ENCODE measurements around the gene USP37.
A peak's percentile ranks its signal among the peaks of the same experiment; 100 is the strongest.

Gene USP37

DNA sequence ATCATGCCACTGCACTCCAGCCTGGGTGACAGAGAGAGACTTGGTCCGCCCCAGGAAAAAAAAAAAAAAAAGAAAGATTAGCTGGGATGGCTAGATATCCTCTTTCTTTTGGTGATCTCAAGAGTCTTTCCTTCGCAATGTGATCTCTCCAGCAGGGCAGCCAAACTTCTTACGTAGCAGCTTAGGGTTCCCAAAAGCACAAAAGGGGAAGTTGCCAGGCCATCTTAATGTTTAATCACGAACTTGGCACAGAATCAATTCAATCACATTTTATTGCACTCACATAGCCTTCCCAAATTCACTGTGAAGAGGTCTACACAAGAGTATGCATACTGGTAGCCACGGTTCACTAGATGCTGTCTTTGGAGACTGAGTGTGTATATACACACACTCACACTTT lies 96.2 kb downstream of the USP37 start:
- Histone ChIP-seq H2AFZ (ENCODE audit: low read depth, low read length) (no peak overlapping the region), H3K9ac (ENCODE audit: low read length) (no peak overlapping the region), H3K9me3 (ENCODE audit: insufficient read depth, low read length) (no peaks in the 10 kb centered on the region), H3K27me3 (ENCODE audit: low read depth, low read length) (no peaks in the 10 kb centered on the region), H3K36me3 (replicated peaks; ENCODE audit: low read depth, low read length) (peaks cover 17% of the 10 kb centered on the region), H3K4me2 (ENCODE audit: low read length) (no peak overlapping the region), H3K4me3 (ENCODE audit: low read length) (no peak overlapping the region), H3K27ac (ENCODE audit: low read length) (no peak overlapping the region), H3K79me2 (ENCODE audit: low read length) (no peaks in the 10 kb centered on the region), H3K4me1 (ENCODE audit: low read length) (no peaks in the 10 kb centered on the region), H4K20me1 (ENCODE audit: insufficient read depth, low read length) (no peaks in the 10 kb centered on the region)
- TF ChIP-seq EZH2phosphoT487 (IDR thresholded peaks at IDR 0.05; ENCODE audit: low read depth) (no peak), CTCF (IDR thresholded peaks at IDR 0.05; ENCODE audit: low read depth, low read length) (no peak)

DNA sequence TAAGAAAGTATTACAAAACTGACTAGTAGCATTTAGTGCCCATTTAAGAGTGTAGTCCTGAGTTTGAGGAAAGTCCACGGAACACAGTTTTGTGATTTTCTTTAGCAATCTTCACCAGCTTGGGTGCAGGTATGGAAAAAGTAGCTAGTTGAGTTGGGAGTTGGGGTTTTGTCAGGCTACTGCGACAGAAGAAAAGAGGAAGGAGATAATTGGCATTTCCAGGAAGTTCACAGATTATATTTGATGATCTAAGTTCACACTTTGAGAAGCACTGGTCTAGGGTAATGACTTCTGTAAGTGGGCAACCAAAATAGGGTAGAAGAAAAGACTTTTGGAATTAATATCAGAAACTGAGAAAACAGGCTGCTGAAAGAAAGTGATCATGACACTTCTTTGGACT lies 97.1 kb downstream of the USP37 start:
- Histone ChIP-seq H3K27me3 (ENCODE audit: low read depth, low read length) (no peaks in the 10 kb centered on the region), H2AFZ (ENCODE audit: low read depth, low read length) (no peak overlapping the region), H3K4me2 (ENCODE audit: low read length) (no peak overlapping the region), H3K4me1 (ENCODE audit: low read length) (no peaks in the 10 kb centered on the region), H3K27ac (ENCODE audit: low read length) (no peak overlapping the region), H3K9me3 (ENCODE audit: insufficient read depth, low read length) (no peaks in the 10 kb centered on the region), H3K36me3 (replicated peaks; ENCODE audit: low read depth, low read length) (peaks cover 17% of the 10 kb centered on the region), H3K4me3 (ENCODE audit: low read length) (no peak overlapping the region), H3K9ac (ENCODE audit: low read length) (no peak overlapping the region), H4K20me1 (ENCODE audit: insufficient read depth, low read length) (no peaks in the 10 kb centered on the region), H3K79me2 (ENCODE audit: low read length) (no peaks in the 10 kb centered on the region)
- TF ChIP-seq CTCF (IDR thresholded peaks at IDR 0.05; ENCODE audit: low read depth, low read length) (no peak), EZH2phosphoT487 (IDR thresholded peaks at IDR 0.05; ENCODE audit: low read depth) (no peak)

DNA sequence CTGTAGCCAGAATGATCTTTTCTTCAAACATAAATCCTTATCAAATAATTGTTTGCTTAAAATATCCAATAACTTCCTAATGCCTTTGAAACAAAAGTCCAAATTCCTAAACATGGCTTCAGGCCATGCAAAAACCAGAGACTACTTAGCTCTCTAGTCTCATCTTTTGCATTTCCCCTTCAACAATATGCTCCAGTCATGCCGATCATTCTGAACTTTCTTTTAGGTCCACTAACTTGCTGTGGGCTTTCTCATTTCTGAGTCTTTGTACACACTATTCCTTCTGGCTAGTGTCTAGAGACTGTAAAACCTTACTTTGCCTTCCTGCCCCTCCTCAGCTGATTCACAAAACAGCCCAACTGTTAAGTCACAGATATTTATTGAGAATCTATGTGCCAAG lies 97.7 kb downstream of the USP37 start:
- Histone ChIP-seq H3K27me3 (ENCODE audit: low read depth, low read length) (no peaks in the 10 kb centered on the region), H3K27ac (ENCODE audit: low read length) (no peak overlapping the region), H3K4me3 (ENCODE audit: low read length) (no peak overlapping the region), H3K9me3 (ENCODE audit: insufficient read depth, low read length) (no peaks in the 10 kb centered on the region), H3K36me3 (replicated peaks; ENCODE audit: low read depth, low read length) (peaks cover 17% of the 10 kb centered on the region), H3K9ac (ENCODE audit: low read length) (no peak overlapping the region), H3K4me2 (ENCODE audit: low read length) (no peak overlapping the region), H3K4me1 (ENCODE audit: low read length) (no peaks in the 10 kb centered on the region), H4K20me1 (ENCODE audit: insufficient read depth, low read length) (no peaks in the 10 kb centered on the region), H3K79me2 (ENCODE audit: low read length) (no peaks in the 10 kb centered on the region), H2AFZ (ENCODE audit: low read depth, low read length) (no peak overlapping the region)
- TF ChIP-seq CTCF (IDR thresholded peaks at IDR 0.05; ENCODE audit: low read depth, low read length) (no peak), EZH2phosphoT487 (IDR thresholded peaks at IDR 0.05; ENCODE audit: low read depth) (no peak)

GRCh38 chr2:218465987-218466633 lies 102.0 kb downstream of the USP37 start:
- H3K27ac ChIP-seq (ENCODE audit: low read length) = no peak overlapping the region
- no peak overlapping the region for H2AFZ ChIP-seq (ENCODE audit: low read depth, low read length)
- H3K27me3 ChIP-seq (ENCODE audit: low read depth, low read length) = no peaks in the 10 kb centered on the region
- no peak overlapping the region for H3K4me3 ChIP-seq (ENCODE audit: low read length)
- H3K9ac ChIP-seq (ENCODE audit: low read length) = no peak overlapping the region
- no peaks in the 10 kb centered on the region for H3K4me1 ChIP-seq (ENCODE audit: low read length)
- no peak overlapping the region for H3K4me2 ChIP-seq (ENCODE audit: low read length)
- H3K36me3 ChIP-seq (replicated peaks; ENCODE audit: low read depth, low read length) = peaks cover 6% of the 10 kb centered on the region
- H3K79me2 ChIP-seq (ENCODE audit: low read length) = no peaks in the 10 kb centered on the region
- no peaks in the 10 kb centered on the region for H4K20me1 ChIP-seq (ENCODE audit: insufficient read depth, low read length)
- TF ChIP-seq EZH2phosphoT487 (IDR thresholded peaks at IDR 0.05; ENCODE audit: low read depth) (no peak), CTCF (IDR thresholded peaks at IDR 0.05; ENCODE audit: low read depth, low read length) (peak; percentile 51)
- H3K9me3 ChIP-seq (ENCODE audit: insufficient read depth, low read length) = no peaks in the 10 kb centered on the region
